ENCODE results near the gene NDUFS2. TPM values are rescaled to one million over a fixed set of nuclear protein-coding genes. Genes with fewer than 3 reads are reported as not detected.

NDUFS2 gene
- 77.6 to 93.0 TPM (median 83.3 TPM) in 5 replicates for total RNA-seq (2022; extraction: Qiagen RNA extraction)

GRCh38 chr1:161201836-161202712, at the start of gene NDUFS2:
TSS of gene NDUFS2 (plus strand) at chr1:161202367. CDS start at chr1:161202386, 19 bp downstream.

GRCh38 chr1:161153682-161154337, 48.4 kb upstream of the NDUFS2 start, which contains the start of gene UFC1:
TSS of gene UFC1 (plus strand) at chr1:161153978. CDS start at chr1:161153998, 20 bp downstream.

GRCh38 chr1:161159087-161159912, 42.9 kb upstream of the NDUFS2 start, which contains the start of gene USP21:
TSS of gene USP21 (plus strand) at chr1:161159500. CDS start at chr1:161160641, 1,141 bp downstream.

GRCh38 chr1:161165742-161166668, 36.2 kb upstream of the NDUFS2 start, which contains the start of gene PPOX:
TSS of gene PPOX (plus strand) at chr1:161166426. CDS start at chr1:161166848, 422 bp downstream.

GRCh38 chr1:161177112-161177935, 24.8 kb upstream of the NDUFS2 start, which contains the start of gene B4GALT3:
TSS of gene B4GALT3 (minus strand) at chr1:161177507. CDS start at chr1:161176060, 1,447 bp downstream.

GRCh38 chr1:161198897-161199431, 3.2 kb upstream of the NDUFS2 start, which contains the start of gene ADAMTS4:
TSS of gene ADAMTS4 (minus strand) at chr1:161199054. CDS start at chr1:161198627, 427 bp downstream.

GRCh38 chr1:161215076-161215475, 12.9 kb downstream of the NDUFS2 start, which contains the start of gene FCER1G:
TSS of gene FCER1G (plus strand) at chr1:161215295. CDS start at chr1:161215322, 27 bp downstream.

GRCh38 chr1:161225534-161226319, 23.6 kb downstream of the NDUFS2 start, which contains the start of gene TOMM40L:
TSS of gene TOMM40L (plus strand) at chr1:161226060. CDS start at chr1:161226490, 430 bp downstream.

GRCh38 chr1:161238039-161238473, 35.9 kb downstream of the NDUFS2 start, which contains the start of gene NR1I3:
TSS of gene NR1I3 (minus strand) at chr1:161238203. CDS start at chr1:161236565, 1,638 bp downstream.

GRCh38 chr1:161258439-161259344, 56.5 kb downstream of the NDUFS2 start, which contains the start of gene PCP4L1:
TSS of gene PCP4L1 (plus strand) at chr1:161258745. CDS start at chr1:161258975, 230 bp downstream.

Other genes starting within 250 kb of the NDUFS2 start
- 0.55 to 0.85 TPM (median 0.62 TPM) in 5 replicates for gene ITLN2, start 247.6 kb upstream of the NDUFS2 start, total RNA-seq (2022; extraction: Qiagen RNA extraction)
- gene F11R, start 181.2 kb upstream of the NDUFS2 start, total RNA-seq (2022; extraction: Qiagen RNA extraction), result 50.8 to 59.9 TPM (median 55.2 TPM) in 5 replicates
- 0.25 TPM in 2 of 5 replicates, not detected in the others for gene TSTD1, start 163.4 kb upstream of the NDUFS2 start, total RNA-seq (2022; extraction: Qiagen RNA extraction)
- 44.5 to 55.8 TPM (median 49.0 TPM) in 5 replicates for gene USF1, start 156.4 kb upstream of the NDUFS2 start, total RNA-seq (2022; extraction: Qiagen RNA extraction)
- 0.06 to 0.14 TPM (median 0.07 TPM) in 5 replicates for gene ARHGAP30, start 132.5 kb upstream of the NDUFS2 start, total RNA-seq (2022; extraction: Qiagen RNA extraction)
- 1.5 to 2.2 TPM (median 1.9 TPM) in 5 replicates for gene NECTIN4, start 112.8 kb upstream of the NDUFS2 start, total RNA-seq (2022; extraction: Qiagen RNA extraction)
- 1.0 to 2.7 TPM (median 1.5 TPM) in 5 replicates for gene KLHDC9, start 104.0 kb upstream of the NDUFS2 start, total RNA-seq (2022; extraction: Qiagen RNA extraction)
- 95.5 to 125 TPM (median 108 TPM) in 5 replicates for gene PFDN2, start 84.3 kb upstream of the NDUFS2 start, total RNA-seq (2022; extraction: Qiagen RNA extraction)
- gene NIT1, start 84.3 kb upstream of the NDUFS2 start, total RNA-seq (2022; extraction: Qiagen RNA extraction), result 29.0 to 32.1 TPM (median 29.6 TPM) in 5 replicates
- gene DEDD, start 69.7 kb upstream of the NDUFS2 start, total RNA-seq (2022; extraction: Qiagen RNA extraction), result 29.6 to 36.1 TPM (median 32.2 TPM) in 5 replicates
- gene UFC1, start 48.4 kb upstream of the NDUFS2 start, total RNA-seq (2022; extraction: Qiagen RNA extraction), result 81.6 to 150 TPM (median 92.8 TPM) in 5 replicates
- gene USP21, start 42.9 kb upstream of the NDUFS2 start, total RNA-seq (2022; extraction: Qiagen RNA extraction), result 16.9 to 25.7 TPM (median 21.1 TPM) in 5 replicates
- gene PPOX, start 35.9 kb upstream of the NDUFS2 start, total RNA-seq (2022; extraction: Qiagen RNA extraction), result 12.2 to 19.4 TPM (median 15.1 TPM) in 5 replicates
- 20.4 to 27.7 TPM (median 25.8 TPM) in 5 replicates for gene B4GALT3, start 24.9 kb upstream of the NDUFS2 start, total RNA-seq (2022; extraction: Qiagen RNA extraction)
- gene ADAMTS4, start 3.3 kb upstream of the NDUFS2 start, total RNA-seq (2022; extraction: Qiagen RNA extraction), result 0.02 TPM in 1 of 5 replicates, not detected in the others
- 0.28 to 0.54 TPM (median 0.34 TPM) in 3 of 5 replicates, not detected in the others for gene FCER1G, start 12.9 kb downstream of the NDUFS2 start, total RNA-seq (2022; extraction: Qiagen RNA extraction)
- not detected in 5 replicates for gene APOA2, start 21.3 kb downstream of the NDUFS2 start, total RNA-seq (2022; extraction: Qiagen RNA extraction)
- gene TOMM40L, start 23.7 kb downstream of the NDUFS2 start, total RNA-seq (2022; extraction: Qiagen RNA extraction), result 10.0 to 12.8 TPM (median 11.8 TPM) in 5 replicates
- gene NR1I3, start 35.8 kb downstream of the NDUFS2 start, total RNA-seq (2022; extraction: Qiagen RNA extraction), result not detected in 5 replicates
- not detected in 5 replicates for gene PCP4L1, start 56.4 kb downstream of the NDUFS2 start, total RNA-seq (2022; extraction: Qiagen RNA extraction)
- gene MPZ, start 107.6 kb downstream of the NDUFS2 start, total RNA-seq (2022; extraction: Qiagen RNA extraction), result 0.09 to 0.43 TPM (median 0.27 TPM) in 4 of 5 replicates, not detected in the other
- 236 to 250 TPM (median 242 TPM) in 5 replicates for gene SDHC, start 112.0 kb downstream of the NDUFS2 start, total RNA-seq (2022; extraction: Qiagen RNA extraction)
- gene CFAP126, start 165.5 kb downstream of the NDUFS2 start, total RNA-seq (2022; extraction: Qiagen RNA extraction), result 0.19 to 0.32 TPM (median 0.24 TPM) in 3 of 5 replicates, not detected in the others